Colon (tissue), 2 donors: ENCODE data around the gene FAM50B.

ENCODE experiments used
- FAIRE-seq: peaks from 2 replicates; lab custom pipeline; 2012; peaks lifted over from hg19 to GRCh38; lab: Jason Lieb, UNC
- donor health status: control.
- donor health status: control.

Gene FAM50B

DNA sequence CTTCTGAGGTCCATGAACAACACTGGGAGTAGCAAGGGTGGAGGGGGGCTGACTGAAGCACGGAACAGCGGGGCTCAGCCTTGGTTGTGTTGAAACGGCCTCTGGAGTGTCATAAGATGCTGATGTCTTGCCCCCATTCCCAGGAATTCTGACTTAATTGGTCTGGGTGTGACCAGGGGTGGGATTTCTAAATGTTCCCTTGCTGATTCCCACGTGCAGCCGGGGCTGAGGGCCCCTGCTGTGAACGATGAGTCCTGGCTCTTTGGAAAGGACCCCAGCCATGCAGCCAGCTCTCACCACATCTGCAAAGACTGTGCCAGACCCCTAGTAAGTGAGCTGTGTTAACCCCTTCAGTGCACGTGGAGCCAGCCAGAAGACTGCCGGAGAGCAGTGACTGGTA is 28.6 kb upstream of the FAM50B start:
- no peak for FAIRE-seq

- no peak for FAIRE-seq
Measured at GRCh38 chr6:3822747-3823445, 26.3 kb upstream of the FAM50B start.

DNA sequence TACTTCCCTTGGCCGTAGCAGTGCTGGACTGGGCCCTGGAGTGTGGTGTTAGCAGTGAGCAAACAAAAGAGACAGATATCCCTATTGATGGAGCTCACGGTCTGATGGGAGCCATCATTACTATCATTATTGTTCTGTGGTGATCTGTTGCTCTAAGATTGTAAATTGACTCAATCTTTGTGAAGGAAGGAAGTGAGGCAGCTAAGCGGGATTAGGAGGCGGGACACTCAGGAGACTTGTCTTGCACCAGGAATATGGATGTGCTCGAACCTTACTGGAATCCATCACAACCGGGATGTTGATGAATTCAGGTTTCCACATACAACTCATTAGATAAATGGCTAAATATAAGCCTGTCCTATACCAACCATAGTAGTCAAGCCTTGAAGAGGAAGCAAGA is 25.5 kb upstream of the FAM50B start:
- no peak for FAIRE-seq

DNA sequence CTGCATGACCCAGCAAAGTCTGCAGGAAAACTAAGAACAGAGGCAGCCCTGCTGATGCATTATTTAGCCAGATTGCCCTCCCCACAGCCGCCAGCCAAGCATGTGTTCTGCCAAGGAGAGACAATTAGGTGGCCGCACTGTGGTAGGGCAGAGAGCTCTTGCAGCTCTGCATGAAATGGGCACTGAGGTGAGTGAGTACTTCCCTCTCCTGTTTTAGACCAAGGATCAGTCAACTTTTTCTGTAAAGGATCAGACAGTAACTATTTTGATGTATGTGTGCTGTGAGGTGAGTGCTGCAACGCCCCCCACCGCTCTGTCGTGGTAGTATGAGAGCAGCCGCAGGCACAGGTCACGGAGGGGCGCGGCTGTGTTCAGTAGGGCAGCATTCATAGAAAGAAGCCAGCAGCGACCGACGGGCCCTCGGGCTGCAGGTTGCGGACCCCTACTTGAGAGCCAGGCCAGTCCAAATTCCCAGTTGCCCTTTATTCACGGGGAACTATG is 23.8 kb upstream of the FAM50B start:
- no peak for FAIRE-seq

- FAIRE-seq: no peak
Measured at GRCh38 chr6:3825851-3826581, 23.2 kb upstream of the FAM50B start.

- no peak for FAIRE-seq
Measured at GRCh38 chr6:3829285-3829684, 19.9 kb upstream of the FAM50B start.

GRCh38 chr6:3830806-3831205 is 18.4 kb upstream of the FAM50B start:
- FAIRE-seq: no peak

DNA sequence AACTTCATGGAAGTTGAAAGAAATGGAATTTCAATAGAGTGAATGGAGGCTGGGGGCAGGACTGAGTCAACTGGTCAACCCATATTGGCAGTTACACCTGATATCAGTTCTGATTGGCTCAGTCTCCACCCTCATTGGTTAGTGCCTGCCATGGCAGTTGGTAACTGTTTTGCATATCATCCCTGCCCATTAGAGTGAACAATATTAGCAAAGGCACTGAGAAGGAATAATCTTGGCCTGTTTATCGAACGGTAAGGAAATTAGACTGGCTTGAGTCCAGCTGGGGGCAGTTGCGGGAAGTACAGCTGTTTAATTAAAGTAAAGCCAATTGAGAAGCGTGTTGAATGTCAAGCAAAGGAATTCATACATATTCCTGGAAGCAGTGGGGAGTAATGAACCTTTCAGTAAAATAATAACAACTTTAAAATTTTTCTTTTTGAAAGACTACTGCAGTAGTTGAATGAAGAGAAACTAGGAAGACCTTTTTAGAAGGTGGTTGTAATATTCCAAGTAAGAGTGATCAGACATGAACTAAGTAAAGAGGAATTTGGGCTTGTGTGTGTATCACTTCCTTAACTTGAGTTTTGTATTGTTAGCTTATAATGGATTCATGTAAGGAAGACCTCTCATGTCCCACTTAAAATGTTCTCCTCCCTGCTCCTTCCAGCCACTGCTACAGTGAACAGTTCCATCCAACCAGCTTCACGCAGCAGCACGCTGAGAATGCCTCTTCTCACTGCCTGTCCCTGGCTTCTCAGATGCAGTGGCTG is 17.2 kb upstream of the FAM50B start:
- FAIRE-seq: no peak

- FAIRE-seq: no peak
Measured at GRCh38 chr6:3835055-3835731, 14.0 kb upstream of the FAM50B start.

GRCh38 chr6:3835785-3836184 is 13.4 kb upstream of the FAM50B start:
- FAIRE-seq: no peak

- no peak for FAIRE-seq
Measured at GRCh38 chr6:3836566-3836965, 12.6 kb upstream of the FAM50B start.

DNA sequence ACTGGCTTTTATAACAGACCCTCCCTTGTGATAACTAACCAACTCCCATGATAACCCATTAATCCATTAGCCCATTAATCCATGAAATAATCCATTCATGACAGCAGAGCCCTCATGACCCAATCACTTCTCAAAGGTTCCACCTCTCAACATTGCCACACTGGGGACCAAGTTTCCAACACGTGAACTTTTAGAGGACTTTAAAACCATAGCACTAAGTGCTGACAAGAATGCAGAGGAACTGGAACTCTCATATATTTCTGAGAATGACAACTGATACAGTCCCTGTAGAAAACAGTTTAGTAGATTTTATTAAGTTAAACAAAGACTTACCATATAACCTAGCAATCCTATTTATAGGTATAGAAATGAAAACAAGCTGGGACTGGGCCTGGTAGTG is 11.4 kb upstream of the FAM50B start:
- no peak for FAIRE-seq

- no peak for FAIRE-seq
Measured at GRCh38 chr6:3838992-3839867, 9.9 kb upstream of the FAM50B start.

DNA sequence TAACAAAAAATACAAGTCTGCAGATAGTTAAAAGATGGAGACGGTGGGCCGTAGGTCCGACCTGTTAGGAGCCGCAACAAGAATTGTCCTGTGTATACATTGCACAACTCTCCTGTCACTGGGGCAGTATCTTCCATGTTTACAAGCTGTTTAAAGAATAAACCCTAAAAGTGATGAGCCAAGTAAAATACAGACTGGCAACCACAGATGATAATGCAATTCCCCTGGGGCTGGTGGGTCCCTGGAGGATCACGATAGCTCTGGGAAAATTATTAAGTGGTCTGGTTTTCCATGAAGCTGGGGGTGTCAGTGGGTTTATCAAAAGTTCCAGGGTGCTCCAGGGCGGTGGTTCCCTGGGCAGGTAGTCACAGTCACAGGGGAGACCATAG is 8.1 kb upstream of the FAM50B start:
- no peak for FAIRE-seq

- FAIRE-seq: no peak
Measured at GRCh38 chr6:3841711-3842565, 7.2 kb upstream of the FAM50B start.

GRCh38 chr6:3843379-3844096 is 5.6 kb upstream of the FAM50B start:
- FAIRE-seq: no peak

- FAIRE-seq: no peak
Measured at GRCh38 chr6:3844097-3844463, 5.1 kb upstream of the FAM50B start.

GRCh38 chr6:3847521-3847920 is 1.7 kb upstream of the FAM50B start:
- no peak for FAIRE-seq

DNA sequence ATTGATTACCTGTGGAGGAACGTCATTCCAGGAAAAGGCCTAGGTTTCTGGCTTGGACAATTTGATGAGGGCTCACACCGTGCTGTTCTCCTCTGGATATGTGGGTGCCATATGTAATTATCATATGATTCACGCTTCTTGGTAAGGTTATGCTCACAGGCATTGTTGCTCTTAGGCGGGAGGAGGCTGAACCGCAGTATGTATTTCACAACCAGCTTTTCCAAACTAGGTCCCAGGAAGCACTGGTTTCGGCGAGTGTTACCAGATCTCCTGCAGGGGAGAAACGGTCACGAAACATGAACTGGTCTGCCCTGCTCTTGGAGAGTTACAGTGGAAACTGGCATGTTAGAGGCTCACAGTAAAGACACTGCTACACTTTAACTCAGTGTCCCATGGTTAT is 793 bp upstream of the FAM50B start:
- FAIRE-seq: no peak
